GM06990 (cell line): Measurements from ENCODE around the gene VPS13D.

ENCODE experiments used
- DNase-seq: peaks from one replicate; pipeline ENCODE4 v3.0.0-alpha.2; 2011; ENCODE audit not compliant: insufficient read length; ENCODE audit errors: extremely low read depth
- H3K27me3 ChIP-seq: replicated peaks from 2 replicates; pipeline ENCODE4 v1.6.0; 2011; ENCODE audit warnings: low read length; ENCODE audit not compliant: control insufficient read depth, insufficient read depth
- H3K36me3 ChIP-seq: 2 replicates; pipeline ENCODE4 v1.5.1; 2011; ENCODE audit warnings: low read length; ENCODE audit not compliant: control insufficient read depth, insufficient read depth
- H3K4me3 ChIP-seq: replicated peaks from 2 replicates; pipeline ENCODE4 v1.5.1; 2011; ENCODE audit warnings: low read depth, mild to moderate bottlenecking, control low read depth, low read length
- CTCF ChIP-seq: IDR thresholded peaks from 2 replicates; pipeline ENCODE4 v1.5.1; 2011; ENCODE audit warnings: low read length, control low read depth, mild to moderate bottlenecking, inconsistent platforms; ENCODE audit not compliant: insufficient read depth, poor library complexity, severe bottlenecking

The VPS13D gene

DNA sequence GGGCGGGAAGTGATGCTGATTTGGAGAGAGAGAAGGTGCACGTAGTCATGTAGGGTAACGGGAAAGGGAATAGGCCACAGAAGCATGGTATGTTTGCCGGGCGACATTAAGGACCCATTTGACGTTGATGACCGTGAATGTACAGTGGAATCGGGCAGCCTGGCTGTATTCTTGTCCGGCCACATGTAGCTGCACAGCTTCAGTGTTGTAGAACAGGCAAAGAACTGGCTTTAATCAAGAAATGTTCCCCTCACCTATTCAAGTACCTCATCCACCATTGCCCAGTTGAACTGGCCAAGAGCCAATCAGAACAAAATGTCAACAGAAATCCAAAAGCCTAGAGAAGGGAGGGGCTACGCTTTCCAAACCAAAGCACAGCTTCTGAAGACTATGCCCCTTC is 283.4 kb downstream of the VPS13D start:
- no peak for DNase-seq
- TF ChIP-seq CTCF = no peak
- Histone ChIP-seq H3K4me3 (no peak overlapping the region), H3K27me3 (no peaks in the 10 kb centered on the region), H3K36me3 (no peaks in the 10 kb centered on the region)

- no peaks in the 10 kb centered on the region for H3K36me3 ChIP-seq
- H3K27me3 ChIP-seq = no peaks in the 10 kb centered on the region
- no peak for TF ChIP-seq CTCF
- H3K4me3 ChIP-seq = no peak overlapping the region
- no peak for DNase-seq
Observed at GRCh38 chr1:12514590-12514989, 284.8 kb downstream of the VPS13D start.

- no peak for DNase-seq
- no peak overlapping the region for H3K4me3 ChIP-seq
- H3K36me3 ChIP-seq = no peaks in the 10 kb centered on the region
Observed at GRCh38 chr1:12515234-12515633, 285.4 kb downstream of the VPS13D start.

GRCh38 chr1:12516741-12517140 is 286.9 kb downstream of the VPS13D start:
- Histone ChIP-seq H3K27me3 (no peaks in the 10 kb centered on the region; the same call in 1 of the 2 replicates), H3K36me3 (no peaks in the 10 kb centered on the region), H3K4me3 (no peak overlapping the region)
- no peak for DNase-seq
- TF ChIP-seq CTCF = no peak

More at GRCh38 chr1:12515234-12515633, 285.4 kb downstream of the VPS13D start:
- no peak for TF ChIP-seq CTCF
- no peaks in the 10 kb centered on the region; the same call in 1 of the 2 replicates for H3K27me3 ChIP-seq

GRCh38 chr1:12518931-12519692 is 289.3 kb downstream of the VPS13D start:
- no peak overlapping the region for H3K4me3 ChIP-seq
- H3K27me3 ChIP-seq = no peaks in the 10 kb centered on the region; the same call in 1 of the 2 replicates
- TF ChIP-seq CTCF = no peak
- no peaks in the 10 kb centered on the region for H3K36me3 ChIP-seq
- no peak for DNase-seq
